ENCODE data around the gene RPS27A. TPM values are rescaled to one million over a fixed set of nuclear protein-coding genes. Genes with fewer than 3 reads are reported as not detected.
"Not testable (repeated sequence)": the region's sequence is repeated elsewhere in the genome, so short reads cannot be mapped to it uniquely, and the experiment has no call there.

Gene RPS27A
- total and polyA plus RNA-seq, 11 donors = 329 to 1,743 (median 513) TPM

GRCh38 chr2:55277310-55277709 is 44.8 kb downstream of the RPS27A start:
- Histone ChIP-seq H3K9me3 (no peaks in the 10 kb centered on the region), H3K27ac (no peak overlapping the region), H3K27me3 (no peaks in the 10 kb centered on the region), H3K36me3 (no peaks in the 10 kb centered on the region), H3K4me1 (peaks cover 0 to 6% (median 0%) of the 10 kb centered on the region in 12 donors), H3K4me3 (no peak overlapping the region)
- no peak for TF ChIP-seq POLR2A (IDR thresholded peaks at IDR 0.05)
- no peak for TF ChIP-seq CTCF (IDR thresholded peaks at IDR 0.05)
- 85 to 88% (median 87%) methylated on average over 3 of the region's 3 CpGs for WGBS, 4 donors
- no peak for DNase-seq
- no peak for ATAC-seq
- intact Hi-C loops (cut with DNase I) = loop anchor here in 1 of 10 donors (10.0 kb wide), 1 partner anchor 237 kb away; the partner anchor contains the start of gene CFAP36

- H3K27ac ChIP-seq, H3K27me3 ChIP-seq: not testable (repeated sequence)
- 31 to 38% (median 34%) methylated on average over 10 of the region's 10 CpGs for WGBS, 4 donors
Observed at GRCh38 chr2:55279214-55279835, 46.8 kb downstream of the RPS27A start.

GRCh38 chr2:55279859-55280424 is 47.5 kb downstream of the RPS27A start:
- not testable (repeated sequence) for H3K27ac ChIP-seq, H3K9me3 ChIP-seq, H3K27me3 ChIP-seq, H3K36me3 ChIP-seq, H3K4me3 ChIP-seq, ATAC-seq, DNase-seq
- peaks cover 0 to 25% (median 12%) of the 10 kb centered on the region in 12 donors for H3K4me1 ChIP-seq
- intact Hi-C loops (cut with DNase I) = loop anchor here in 6 of 10 donors (5.0 to 10.0 kb wide), 6 partner anchors 135 to 337 kb away; partner anchors contain the start of genes CCDC88A (in 2 of the 6), CFAP36 (in 2 of the 6) and PPP4R3B (in 1 of the 6)
- 63 to 84% (median 68%) methylated on average over 7 of the region's 7 CpGs for WGBS, 4 donors

More at GRCh38 chr2:55279214-55279835, 46.8 kb downstream of the RPS27A start:
- peaks cover 0 to 21% (median 12%) of the 10 kb centered on the region in 12 donors for H3K4me1 ChIP-seq
- not testable (repeated sequence) for ATAC-seq, H3K9me3 ChIP-seq, DNase-seq, H3K4me3 ChIP-seq, H3K36me3 ChIP-seq
- intact Hi-C loops (cut with DNase I) = loop anchor here in 1 of 10 donors (10.0 kb wide), 1 partner anchor 235 kb away; the partner anchor contains the start of gene CFAP36

- not testable (repeated sequence) for DNase-seq, H3K9me3 ChIP-seq, H3K27me3 ChIP-seq, ATAC-seq, H3K36me3 ChIP-seq
- intact Hi-C loops (cut with DNase I) = loop anchor here in 5 of 10 donors (5.0 to 10.0 kb wide), 6 partner anchors 134 to 336 kb away; partner anchors contain the start of genes CCDC88A (in 2 of the 5), CFAP36 (in 1 of the 5) and PPP4R3B (in 1 of the 5)
- WGBS, 4 donors = 85 to 99% (median 93%) methylated on average over 5 of the region's 5 CpGs
- H3K4me3 ChIP-seq = peak overlapping the region in 2 of 12 donors; percentile 72 to 96
- H3K27ac ChIP-seq = peak overlapping the region in 4 of 12 donors; percentile 83 to 96 (median 91)
- H3K4me1 ChIP-seq = peaks cover 0 to 25% (median 14%) of the 10 kb centered on the region in 12 donors
Observed at GRCh38 chr2:55280851-55281546, 48.5 kb downstream of the RPS27A start.

GRCh38 chr2:55282110-55282917 is 49.8 kb downstream of the RPS27A start:
- H3K4me3 ChIP-seq = peak overlapping the region; percentile 43 to 96 (median 77)
- H3K27ac ChIP-seq = peak overlapping the region; percentile 83 to 98 (median 92)
- 1 to 3% (median 1%) methylated on average over 44 to 60 of the region's 60 CpGs for WGBS, 4 donors
- H3K36me3 ChIP-seq = peaks cover 0 to 4% (median 0%) of the 10 kb centered on the region in 9 donors
- TF ChIP-seq POLR2A (IDR thresholded peaks at IDR 0.05) (peak in 1 of 2 donors; percentile 80), CTCF (IDR thresholded peaks at IDR 0.05) (peak in 1 of 12 donors; percentile 15)
- peaks cover 0 to 25% (median 14%) of the 10 kb centered on the region in 12 donors for H3K4me1 ChIP-seq
- peak; percentile 88 to 97 (median 95) for DNase-seq
- peak; percentile 91 to 98 (median 98) for ATAC-seq
- no peaks in the 10 kb centered on the region for H3K9me3 ChIP-seq
- intact Hi-C loops (cut with DNase I) = loop anchor here in 5 of 10 donors (1.0 to 10.0 kb wide), 8 partner anchors 13 to 335 kb away; partner anchors contain the start of genes CCDC88A (in 2 of the 5), MTIF2 (in 2 of the 5), CFAP36 (in 1 of the 5) and PPP4R3B (in 1 of the 5)
- no peaks in the 10 kb centered on the region for H3K27me3 ChIP-seq
